ENCODE data around the gene ZSWIM3. TPM values are rescaled to one million over a fixed set of nuclear protein-coding genes. Genes with fewer than 3 reads are reported as not detected.

ZSWIM3 gene
- total and polyA plus RNA-seq, 2 of the 8 experiments (the other 6 are each of a cell fraction or from before 2014, with no cell fraction given): 5.5 to 6.9 TPM

- no peak overlapping the region for H3K56ac ChIP-seq (replicated peaks; ENCODE audit: insufficient read length, low read depth, low read length)
- H3K18ac ChIP-seq (ENCODE audit: extremely low read depth, low read length): no peak overlapping the region
- no peak overlapping the region for H2AFZ ChIP-seq (ENCODE audit: low read length)
- H3K36me3 ChIP-seq (ENCODE audit: control insufficient read depth in 2 of 4, insufficient read depth in 4 of 4, low read length in 3 of 4): peaks cover 0 to 9% (median 7%) of the 10 kb centered on the region in 4 experiments; a peak in 6 of 8 replicates
- no peak overlapping the region for H3K14ac ChIP-seq (ENCODE audit: insufficient read length)
- no peaks in the 10 kb centered on the region for H4K20me1 ChIP-seq (replicated peaks in 1 of 2; ENCODE audit: control insufficient read depth in 1 of 2, insufficient read depth in 2 of 2, low read length in 2 of 2)
- H3K27ac ChIP-seq (ENCODE audit: low read depth, low read length): no peak overlapping the region
- H3K4me1 ChIP-seq (replicated peaks in 1 of 4; ENCODE audit: control insufficient read depth in 3 of 4, insufficient read depth in 4 of 4, low read length in 3 of 4): no peaks in the 10 kb centered on the region
- FAIRE-seq (no peak), DNase-seq (ENCODE audit: low read depth in 1 of 2, low spot score in 2 of 2) (no peak)
- H3K79me2 ChIP-seq (ENCODE audit: control insufficient read depth in 1 of 2, insufficient read depth in 2 of 2, low read length in 2 of 2): no peaks in the 10 kb centered on the region
- H3K27me3 ChIP-seq (replicated peaks in 1 of 4; ENCODE audit: control insufficient read depth in 3 of 4, extremely low read depth in 1 of 4, insufficient read depth in 3 of 4, low read length in 3 of 4): no peaks in the 10 kb centered on the region
- no peak overlapping the region for H2BK120ac ChIP-seq (replicated peaks; ENCODE audit: low read depth, low read length)
- H2AK5ac ChIP-seq (ENCODE audit: low read depth, low read length): no peak overlapping the region
- H2BK12ac ChIP-seq (ENCODE audit: low read depth, low read length): no peak overlapping the region
- H2BK15ac ChIP-seq (ENCODE audit: low read length): no peak overlapping the region
- H3K23me2 ChIP-seq (ENCODE audit: low read depth, low read length): no peaks in the 10 kb centered on the region
- H3K23ac ChIP-seq (ENCODE audit: insufficient read length): no peak overlapping the region
- H3K4me3 ChIP-seq (ENCODE audit: extremely low read depth in 1 of 4, insufficient read depth in 2 of 4, low read depth in 3 of 4, low read length in 4 of 4): no peak overlapping the region
- H4K5ac ChIP-seq (ENCODE audit: insufficient read length, low read depth, low read length): no peak overlapping the region
- no peaks in the 10 kb centered on the region for H3K9me3 ChIP-seq (ENCODE audit: insufficient read depth in 2 of 2, low read depth in 1 of 2, low read length in 1 of 2)
- H2BK20ac ChIP-seq (ENCODE audit: low read length): no peak overlapping the region
- WGBS, 2 experiments (ENCODE audit: extremely low coverage in 1 of 2, insufficient coverage in 1 of 2, insufficient read length in 1 of 2, insufficient replicate concordance in 2 of 2, low coverage in 1 of 2, low lambda C conversion rate in 2 of 2, missing lambda C conversion rate in 1 of 2): 87% methylated on average over 4 of the region's 4 CpGs; no CpG with 5 or more reads in 1 of the 2 experiments
- no peak overlapping the region for H4K8ac ChIP-seq (ENCODE audit: extremely low read depth, insufficient read depth, low read length)
- no peak overlapping the region for H2BK5ac ChIP-seq (ENCODE audit: low read depth, low read length)
- POLR2A ChIA-PET (ENCODE audit: partially characterized antibody): interaction anchor here (0.6 to 2.0 kb wide), 10 partner anchors 8 to 62 kb away, joined by 3 to 7 read pairs (median 4); partner anchors contain the start of genes NEURL2, PCIF1 and UBE2C
- no peak overlapping the region for H3K4ac ChIP-seq (replicated peaks; ENCODE audit: insufficient read length, low read depth, low read length)
- H4K91ac ChIP-seq (replicated peaks; ENCODE audit: insufficient read length, low read length): no peak overlapping the region
- CTCF ChIA-PET (ENCODE audit: partially characterized antibody): interaction anchor here (0.6 to 1.8 kb wide), 6 partner anchors 10 to 95 kb away, joined by 3 to 5 read pairs (median 3); no protein-coding TSS in a partner anchor
- no peaks in the 10 kb centered on the region for H3K79me1 ChIP-seq (ENCODE audit: low read depth, low read length)
- H3K9ac ChIP-seq (replicated peaks in 1 of 4; ENCODE audit: extremely low read depth in 1 of 4, low read depth in 3 of 4, low read length in 3 of 4): no peak overlapping the region
- H3K4me2 ChIP-seq (ENCODE audit: insufficient read depth in 1 of 2, low read depth in 2 of 2, low read length in 2 of 2): no peak overlapping the region
- TF ChIP-seq SRF (IDR thresholded peaks at IDR 0.05; ENCODE audit: low read depth, low read length): no peak
- no peak for TF ChIP-seq SIX5 (IDR thresholded peaks at IDR 0.05; ENCODE audit: low read depth, low read length)
- TF ChIP-seq TAF7 (optimal IDR thresholded peaks at IDR 0.05; ENCODE audit: borderline replicate concordance, low read depth, low read length): no peak
- TF ChIP-seq BRCA1 (IDR thresholded peaks at IDR 0.05; ENCODE audit: low read depth, low read length): no peak
- no peak for TF ChIP-seq SP4 (IDR thresholded peaks at IDR 0.05; ENCODE audit: low read length)
- TF ChIP-seq RBBP5 (IDR thresholded peaks at IDR 0.05; ENCODE audit: borderline replicate concordance, low read depth, low read length): no peak
- no peak for TF ChIP-seq PHF8 (conservative IDR thresholded peaks at IDR 0.05; ENCODE audit: low read depth, low read length)
- no peak for TF ChIP-seq SIRT6 (IDR thresholded peaks at IDR 0.05; ENCODE audit: low read length)
- no peak for TF ChIP-seq CBX5 (IDR thresholded peaks at IDR 0.05; ENCODE audit: low read depth, low read length)
- TF ChIP-seq CEBPB (IDR thresholded peaks at IDR 0.05; ENCODE audit: low read depth, low read length): no peak
- TF ChIP-seq USF2 (IDR thresholded peaks at IDR 0.05; ENCODE audit: low read length): no peak
- TF ChIP-seq FOSL1 (IDR thresholded peaks at IDR 0.05; ENCODE audit: insufficient read depth, low read depth, low read length): no peak
- no peak for TF ChIP-seq ATF3 (IDR thresholded peaks at IDR 0.05; ENCODE audit: insufficient read depth, low read depth, low read length)
These were observed 17.2 kb downstream of the ZSWIM3 start for GRCh38 chr20:45874576-45874975.
